Fibroblast of villous mesenchyme (primary cell): ENCODE results near the gene CERS3. TPM values are rescaled to one million over a fixed set of nuclear protein-coding genes. Genes with fewer than 3 reads are reported as not detected.

Experiments
- DNase-seq: peaks from one replicate; pipeline ENCODE4 v3.0.0-alpha.2; 2010; ENCODE audit warnings: low read depth
- H3K4me3 ChIP-seq: 2 replicates; pipeline ENCODE4 v1.5.1; 2011; ENCODE audit warnings: low read depth, mild to moderate bottlenecking, low read length
- total RNA-seq: library from RNA; depleted of rRNA; stranded (reverse); fragments of >200 nt; gene quantifications from 2 replicates; pipeline ENCODE4 v1.2.3, GENCODE V29; 2012
- TF ChIP-seq, protein P1 (sequence below): IDR thresholded peaks from 2 replicates; pipeline ENCODE4 v1.5.1; 2012; ENCODE audit warnings: low read depth, mild to moderate bottlenecking, low read length; ENCODE audit not compliant: insufficient read depth

Gene CERS3
- total RNA-seq, 1 donor = not detected

DNA sequence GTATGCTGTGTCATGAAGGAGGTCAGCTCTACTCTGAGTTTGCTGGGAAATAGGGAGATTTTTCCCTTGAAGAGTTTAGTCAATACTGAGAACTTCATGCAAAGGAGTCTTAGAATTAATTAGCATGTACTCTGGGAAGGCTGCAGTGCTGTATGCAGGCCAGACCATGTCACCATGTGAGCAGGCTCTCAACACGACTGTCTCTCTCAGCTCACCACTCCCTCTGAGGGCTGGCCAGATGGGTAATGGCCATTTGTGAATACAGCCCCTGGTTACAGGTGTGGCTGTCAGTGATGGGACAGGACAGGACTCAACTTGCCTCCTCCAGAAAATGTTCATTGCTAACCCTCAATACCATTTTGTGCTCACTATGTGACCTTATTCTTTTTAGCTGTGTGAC lies 5.1 kb upstream of the CERS3 start:
- H3K4me3 ChIP-seq = no peak overlapping the region
- TF ChIP-seq, protein P1, sequence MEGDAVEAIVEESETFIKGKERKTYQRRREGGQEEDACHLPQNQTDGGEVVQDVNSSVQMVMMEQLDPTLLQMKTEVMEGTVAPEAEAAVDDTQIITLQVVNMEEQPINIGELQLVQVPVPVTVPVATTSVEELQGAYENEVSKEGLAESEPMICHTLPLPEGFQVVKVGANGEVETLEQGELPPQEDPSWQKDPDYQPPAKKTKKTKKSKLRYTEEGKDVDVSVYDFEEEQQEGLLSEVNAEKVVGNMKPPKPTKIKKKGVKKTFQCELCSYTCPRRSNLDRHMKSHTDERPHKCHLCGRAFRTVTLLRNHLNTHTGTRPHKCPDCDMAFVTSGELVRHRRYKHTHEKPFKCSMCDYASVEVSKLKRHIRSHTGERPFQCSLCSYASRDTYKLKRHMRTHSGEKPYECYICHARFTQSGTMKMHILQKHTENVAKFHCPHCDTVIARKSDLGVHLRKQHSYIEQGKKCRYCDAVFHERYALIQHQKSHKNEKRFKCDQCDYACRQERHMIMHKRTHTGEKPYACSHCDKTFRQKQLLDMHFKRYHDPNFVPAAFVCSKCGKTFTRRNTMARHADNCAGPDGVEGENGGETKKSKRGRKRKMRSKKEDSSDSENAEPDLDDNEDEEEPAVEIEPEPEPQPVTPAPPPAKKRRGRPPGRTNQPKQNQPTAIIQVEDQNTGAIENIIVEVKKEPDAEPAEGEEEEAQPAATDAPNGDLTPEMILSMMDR = no peak
- DNase-seq = no peak

DNA sequence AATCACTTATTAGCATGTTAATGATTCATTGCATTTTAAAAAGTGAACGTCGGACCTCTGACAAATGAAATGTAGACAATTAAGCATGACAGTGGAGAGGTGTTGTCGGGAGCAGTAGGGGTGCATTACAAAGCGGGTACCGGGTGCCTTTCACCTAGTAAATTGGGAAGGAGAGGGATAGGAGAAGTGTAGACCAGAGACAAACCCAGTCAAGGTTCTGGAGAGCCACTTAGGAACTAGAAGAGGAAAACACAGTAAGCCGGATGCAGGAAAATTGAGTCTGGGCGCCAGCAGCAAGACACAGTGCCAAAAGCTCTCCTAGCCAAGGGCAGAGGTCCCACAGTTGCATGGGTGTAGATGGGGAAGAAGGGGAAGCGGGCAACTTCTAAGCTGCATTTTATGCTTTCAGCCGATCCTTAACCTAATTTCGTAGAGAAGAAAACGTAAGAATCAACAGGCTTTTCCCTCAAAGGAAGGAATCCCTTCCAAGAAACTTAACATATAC lies 3.1 kb upstream of the CERS3 start:
- H3K4me3 ChIP-seq = no peak overlapping the region
- no peak for DNase-seq
- TF ChIP-seq, protein P1 = no peak

DNA sequence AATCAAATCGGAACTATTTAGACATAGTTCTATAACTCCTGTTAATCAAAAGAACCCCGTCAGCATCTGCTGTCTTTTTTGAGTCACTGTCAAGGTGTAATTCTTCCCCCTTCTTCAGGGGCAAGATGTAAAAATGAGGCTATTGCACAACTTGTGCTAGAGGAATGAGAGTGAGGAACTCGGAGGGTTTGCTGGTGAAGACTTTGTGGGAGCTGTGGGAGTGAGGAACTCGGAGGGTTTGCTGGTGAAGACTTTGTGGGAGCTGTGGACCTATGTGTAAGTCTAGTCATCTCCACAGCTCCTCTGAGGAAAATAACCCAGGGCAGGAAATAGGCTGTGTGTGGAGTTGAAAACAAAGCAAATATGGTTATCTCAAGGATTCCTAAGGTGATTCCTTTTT lies 2.5 kb upstream of the CERS3 start:
- DNase-seq = no peak
- TF ChIP-seq, protein P1 = no peak

DNA sequence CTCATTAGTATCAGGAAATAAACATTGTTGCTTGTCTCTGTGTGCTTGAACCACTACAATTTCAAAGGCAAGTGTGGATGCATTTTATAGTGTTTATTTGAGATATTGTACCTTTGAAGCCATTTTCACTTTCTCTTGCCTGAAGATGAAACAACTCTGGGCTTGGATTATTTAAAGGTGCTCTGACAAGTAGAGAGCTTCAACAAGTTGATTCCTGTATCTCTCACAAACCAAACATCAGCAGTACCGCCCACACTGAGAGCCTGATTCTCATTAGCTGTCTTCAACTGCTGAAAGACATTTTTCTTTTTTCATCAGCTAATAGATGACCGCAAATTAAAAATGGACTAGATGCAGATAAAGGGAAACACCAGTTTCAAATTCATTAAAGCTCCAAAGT lies 806 bp upstream of the CERS3 start:
- H3K4me3 ChIP-seq = no peak overlapping the region
- no peak for DNase-seq
- TF ChIP-seq, protein P1 = no peak

More for the DNA sequence above, 2.5 kb upstream of the CERS3 start:
- no peak overlapping the region for H3K4me3 ChIP-seq

DNA sequence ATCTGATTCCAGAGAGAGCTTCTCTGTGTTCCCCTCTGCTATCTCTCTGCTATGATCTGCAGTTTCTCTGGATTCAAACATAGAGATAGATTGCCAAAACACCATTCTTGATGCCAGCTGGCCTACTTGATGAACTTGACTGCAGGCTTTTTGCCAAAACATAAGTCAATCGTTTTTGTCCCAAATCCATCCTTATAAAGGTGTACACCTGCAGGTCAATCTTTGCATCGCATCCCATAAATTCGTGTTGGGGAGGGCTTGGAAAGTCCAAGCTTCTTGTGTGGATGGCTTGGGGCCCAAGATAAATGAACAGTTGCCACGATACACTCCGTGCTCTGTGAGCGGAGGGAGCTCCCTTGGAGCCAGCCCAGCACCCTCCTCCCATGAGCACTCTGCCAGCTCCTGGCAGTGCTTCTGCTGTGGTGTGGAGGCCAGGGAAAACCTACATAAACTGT lies 2.7 kb downstream of the CERS3 start:
- no peak overlapping the region for H3K4me3 ChIP-seq
- TF ChIP-seq, protein P1 = no peak
- no peak for DNase-seq

DNA sequence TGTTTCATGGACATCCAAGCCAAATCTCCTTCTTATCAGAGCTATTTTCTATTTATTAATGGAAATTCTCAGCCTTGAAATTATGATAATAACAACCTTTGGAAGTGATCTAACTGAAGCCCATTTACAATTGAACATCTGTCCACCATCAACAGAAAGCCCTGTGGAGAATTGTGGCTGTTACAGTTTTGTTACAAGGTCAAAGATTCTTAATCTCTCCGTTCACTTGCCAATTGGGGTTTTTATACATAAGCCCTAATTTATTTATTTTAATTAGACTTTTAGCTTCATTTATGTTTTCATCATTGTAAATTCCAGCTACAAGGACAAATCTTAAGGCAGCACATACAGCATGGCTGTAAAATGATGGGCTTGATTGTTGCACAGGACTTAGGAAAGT lies 3.3 kb downstream of the CERS3 start:
- H3K4me3 ChIP-seq = no peak overlapping the region
- TF ChIP-seq, protein P1 = no peak
- DNase-seq = no peak

DNA sequence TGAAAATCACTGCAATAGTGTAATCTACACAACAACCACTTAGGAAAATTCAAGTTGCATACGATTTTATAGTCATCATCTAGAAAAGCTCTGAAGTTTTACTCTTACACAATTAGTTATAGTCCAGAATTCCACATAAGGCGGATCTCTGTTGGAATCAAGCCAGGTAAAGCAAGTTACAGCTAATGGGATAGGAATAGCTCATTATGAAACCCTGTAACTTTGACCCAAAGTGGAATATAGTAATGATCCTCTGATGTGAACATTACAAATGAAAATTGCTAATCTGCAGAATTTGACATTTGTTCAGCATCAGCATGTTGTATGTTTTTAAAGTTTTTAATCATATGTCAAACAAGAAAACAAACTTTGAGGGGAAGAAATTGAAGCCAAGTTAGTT lies 4.4 kb downstream of the CERS3 start:
- DNase-seq = no peak
- TF ChIP-seq, protein P1 = no peak

More for the DNA sequence above, 4.4 kb downstream of the CERS3 start:
- H3K4me3 ChIP-seq = no peak overlapping the region
